ENCODE results near the gene SCARB1.

SCARB1 gene

DNA sequence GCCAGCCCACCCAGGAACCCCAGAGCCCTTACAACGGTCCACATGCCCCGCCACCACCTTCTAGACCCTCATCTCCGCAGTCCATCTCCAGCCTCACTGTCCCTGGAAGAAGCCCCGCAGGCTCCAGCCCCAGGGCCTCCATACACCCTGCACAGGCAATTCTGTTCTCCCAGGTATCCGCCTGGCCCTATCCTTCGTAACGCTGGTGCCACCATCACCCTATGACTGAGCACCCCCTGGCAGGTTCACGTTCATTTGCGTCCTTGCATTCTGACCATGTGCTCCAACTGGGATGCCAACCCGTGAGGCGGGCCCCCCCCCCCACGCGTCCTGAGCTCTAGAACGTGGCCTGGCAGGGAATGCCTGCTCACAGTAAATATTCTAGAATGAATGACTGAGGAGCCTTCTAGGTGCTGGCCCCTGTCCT lies 675 bp upstream of the SCARB1 start:
- DNase-seq (ENCODE audit: low read depth), result no peak

DNA sequence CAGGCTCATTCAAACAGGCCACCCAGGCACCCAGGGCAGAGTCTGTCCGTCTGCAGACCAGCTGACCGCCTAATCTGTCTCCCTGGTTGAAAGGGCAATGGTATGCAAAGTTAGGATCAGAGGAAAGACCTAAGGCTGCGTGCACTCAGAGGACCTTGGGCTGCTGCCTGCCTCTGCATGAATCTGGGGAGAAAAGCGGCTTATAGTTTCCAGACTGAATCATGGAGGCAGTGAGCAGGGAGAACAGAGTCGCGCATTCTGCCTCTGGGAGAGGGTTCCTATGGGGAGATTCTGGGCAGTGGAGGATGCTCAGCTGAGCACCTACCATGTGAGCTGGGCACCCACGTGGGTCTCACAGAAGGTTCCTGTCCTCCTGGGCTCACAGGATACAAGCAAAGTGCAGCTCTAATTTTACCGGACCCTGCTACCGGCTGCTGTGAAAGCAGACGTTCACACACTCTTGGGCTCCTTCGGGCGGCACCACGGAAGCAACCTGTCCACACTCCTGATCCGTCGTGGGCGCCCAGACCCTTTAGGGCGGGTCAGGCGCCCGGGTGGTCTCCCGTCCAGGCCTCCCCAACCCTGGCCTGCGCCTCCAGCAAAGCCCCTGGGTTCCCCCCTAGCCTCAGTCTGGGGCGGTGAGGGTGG lies 772 bp downstream of the SCARB1 start:
- DNase-seq (ENCODE audit: low read depth), result peak; percentile 56

GRCh38 chr12:124861898-124862676 lies 1.6 kb downstream of the SCARB1 start:
- no peak for DNase-seq (ENCODE audit: low read depth)

GRCh38 chr12:124861492-124861891 lies 2.2 kb downstream of the SCARB1 start:
- DNase-seq (ENCODE audit: low read depth), result no peak

DNA sequence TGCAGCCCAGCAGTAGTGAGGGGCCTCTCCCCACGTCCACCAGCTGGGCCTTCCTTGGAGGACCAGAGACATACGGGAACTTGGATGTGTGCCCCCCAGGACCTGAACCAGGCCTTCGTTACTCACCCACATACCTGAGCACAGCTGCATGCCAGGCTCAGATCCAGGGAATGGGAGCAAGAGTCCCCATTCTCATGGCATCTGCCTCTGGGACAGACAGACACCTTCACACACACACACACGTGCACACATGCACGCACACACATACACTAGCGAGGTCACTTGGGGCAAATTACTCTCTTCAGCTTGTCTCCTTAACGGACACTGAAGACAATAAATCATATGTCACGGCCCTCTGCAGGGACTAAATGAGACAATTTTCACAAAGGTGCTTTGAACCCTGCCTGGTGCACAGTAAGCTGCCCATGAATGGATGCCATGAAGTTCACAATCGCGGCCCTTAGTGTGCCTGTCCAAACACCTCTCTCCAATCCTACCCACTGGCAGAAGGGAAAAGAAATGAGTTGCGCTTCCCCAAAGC lies 5.7 kb downstream of the SCARB1 start:
- no peak for DNase-seq (ENCODE audit: low read depth)

DNA sequence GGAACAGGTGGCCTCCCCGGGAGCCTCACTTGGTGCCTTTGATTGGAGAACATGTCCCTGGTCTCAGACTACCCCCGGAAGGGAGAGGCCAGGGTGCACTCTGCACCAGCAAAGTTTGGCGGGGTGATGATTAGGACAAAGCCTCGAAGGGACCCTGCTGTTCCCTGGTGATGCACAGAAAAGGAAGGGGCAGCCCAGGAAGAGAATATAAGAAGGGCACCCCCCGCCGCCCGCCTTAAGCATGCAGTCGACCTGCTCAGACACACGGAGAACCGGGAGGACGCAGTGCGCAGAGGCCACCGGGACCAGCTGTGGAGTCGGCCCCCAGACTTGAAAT lies 6.9 kb downstream of the SCARB1 start:
- no peak for DNase-seq (ENCODE audit: low read depth)

DNA sequence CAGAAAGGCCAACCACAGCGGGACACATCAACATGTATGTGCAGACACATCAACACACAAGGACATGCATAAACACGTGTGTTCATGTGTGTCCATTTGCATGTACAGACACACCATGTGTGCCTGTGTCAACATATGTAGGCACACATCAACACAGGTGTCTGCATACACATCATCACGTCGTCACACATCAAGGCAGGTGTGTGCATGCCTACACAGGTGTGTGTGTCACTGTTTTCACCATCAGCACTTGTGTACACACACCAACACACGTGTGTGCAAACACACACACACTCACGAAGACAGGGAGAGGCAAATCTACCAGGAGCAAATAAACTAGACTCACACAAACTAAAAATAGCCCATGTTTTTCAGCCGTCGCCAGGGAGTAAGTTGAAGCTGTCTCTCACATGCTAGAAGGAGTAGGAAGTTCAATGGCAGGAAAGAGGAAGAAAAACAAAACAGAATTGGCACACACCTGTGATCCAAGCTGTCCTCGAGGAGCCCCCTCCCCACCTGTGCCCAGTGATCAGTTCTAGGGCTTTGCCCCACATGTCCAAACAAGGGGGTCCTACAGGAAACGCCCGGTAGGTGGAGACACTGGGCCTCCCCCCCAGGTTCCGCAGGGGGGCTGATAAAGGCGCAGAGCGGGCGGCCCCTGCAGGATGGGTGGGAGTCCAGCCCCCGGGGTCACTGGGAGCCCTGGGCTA lies 7.4 kb downstream of the SCARB1 start:
- DNase-seq (ENCODE audit: low read depth), result no peak

GRCh38 chr12:124855275-124855957 lies 8.2 kb downstream of the SCARB1 start:
- DNase-seq (ENCODE audit: low read depth), result no peak

GRCh38 chr12:124854637-124855184 lies 9.0 kb downstream of the SCARB1 start:
- no peak for DNase-seq (ENCODE audit: low read depth)

- DNase-seq (ENCODE audit: low read depth), result no peak
These were observed 9.7 kb downstream of the SCARB1 start for GRCh38 chr12:124853781-124854636.

DNA sequence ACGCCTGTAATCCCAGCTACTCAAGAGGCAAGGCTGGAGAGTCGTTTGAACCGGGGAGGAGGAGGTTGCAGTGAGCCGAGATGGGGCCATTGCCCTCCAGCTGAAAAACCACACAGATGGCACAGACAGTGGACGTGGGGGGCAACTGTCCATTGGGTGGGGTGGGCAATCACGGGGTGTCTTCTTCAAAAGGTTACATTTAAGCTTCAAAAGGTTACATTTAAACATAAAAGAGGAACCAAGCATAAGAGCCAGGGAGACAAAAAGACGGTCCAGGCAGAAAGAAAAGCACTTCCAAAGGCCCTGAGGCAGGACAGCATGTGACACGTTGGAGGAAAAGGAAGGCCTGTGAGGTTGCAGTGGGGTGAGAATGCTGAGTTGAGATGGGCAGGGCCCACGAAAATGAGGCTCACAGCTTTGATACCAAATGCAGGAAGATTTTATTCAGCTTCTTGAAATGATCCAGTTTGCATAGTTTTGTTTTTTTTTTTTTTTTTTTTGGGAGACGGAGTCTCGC lies 10.7 kb downstream of the SCARB1 start:
- no peak for DNase-seq (ENCODE audit: low read depth)

- DNase-seq (ENCODE audit: low read depth), result no peak
These were observed 11.3 kb downstream of the SCARB1 start for GRCh38 chr12:124852329-124852831.

- DNase-seq (ENCODE audit: low read depth), result no peak
These were observed 12.3 kb downstream of the SCARB1 start for GRCh38 chr12:124851342-124851741.

DNA sequence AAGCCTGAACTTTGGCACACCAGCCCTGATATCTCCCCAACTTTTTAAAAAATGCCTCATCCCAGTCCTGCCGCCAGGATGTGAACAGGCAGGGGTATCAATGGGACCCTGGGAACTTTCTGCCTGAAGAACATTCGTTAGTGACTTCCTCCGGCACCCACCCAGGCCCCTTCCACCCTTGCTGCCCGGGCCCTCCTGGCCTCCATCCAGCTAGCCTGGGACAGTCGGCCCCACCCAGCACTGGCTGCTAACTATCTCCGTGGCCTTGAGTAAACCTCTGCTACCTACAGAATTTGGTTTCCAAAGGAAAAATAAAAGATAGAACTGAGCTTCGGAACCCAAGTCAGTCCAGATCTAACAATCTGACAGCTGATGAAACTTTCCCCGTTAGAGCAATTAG lies 14.3 kb downstream of the SCARB1 start:
- DNase-seq (ENCODE audit: low read depth), result no peak

- DNase-seq (ENCODE audit: low read depth), result no peak
These were observed 14.9 kb downstream of the SCARB1 start for GRCh38 chr12:124848621-124849380.

- no peak for DNase-seq (ENCODE audit: low read depth)
These were observed 16.3 kb downstream of the SCARB1 start for GRCh38 chr12:124847113-124848074.

GRCh38 chr12:124844411-124845397 lies 19.0 kb downstream of the SCARB1 start:
- no peak for DNase-seq (ENCODE audit: low read depth)

All from ELR (cell line).